KMS-11 (cell line): ENCODE data around the gene KRTAP12-4.
"Not testable (repeated sequence)": the region's sequence is repeated elsewhere in the genome, so short reads cannot be mapped to it uniquely, and the experiment has no call there.

Experiments used
- H2AFZ ChIP-seq: fragments of 200-600 bp; sonication (generic); 2 replicates; pipeline ENCODE4 v1.6.1; 2016; ENCODE audit warnings: antibody characterized with exemption, mixed run types, low read depth
- H3K27ac ChIP-seq: fragments of 200-600 bp; sonication (generic); 2 replicates; pipeline ENCODE4 v1.6.1; 2016; ENCODE audit warnings: mild to moderate bottlenecking, mixed run types
- H3K27me3 ChIP-seq: fragments of 200-600 bp; sonication (generic); 2 replicates; pipeline ENCODE4 v1.6.1; 2017; ENCODE audit warnings: mild to moderate bottlenecking, low read depth, mixed run types, moderate library complexity; ENCODE audit not compliant: insufficient read depth
- H3K36me3 ChIP-seq: fragments of 200-600 bp; sonication (generic); 2 replicates; pipeline ENCODE4 v1.6.1; 2017; ENCODE audit warnings: mild to moderate bottlenecking, mixed run types; ENCODE audit not compliant: insufficient read depth
- H3K4me1 ChIP-seq: fragments of 200-600 bp; sonication (generic); 2 replicates; pipeline ENCODE4 v1.6.1; 2016; ENCODE audit warnings: mild to moderate bottlenecking, low read depth, mixed run types; ENCODE audit not compliant: poor library complexity, severe bottlenecking
- H3K4me2 ChIP-seq: fragments of 200-600 bp; sonication (generic); 2 replicates; pipeline ENCODE4 v1.7.0; 2016; ENCODE audit warnings: mild to moderate bottlenecking, mixed run types
- H3K4me3 ChIP-seq: fragments of 200-600 bp; sonication (generic); IDR thresholded peaks from 2 replicates; pipeline ENCODE4 v1.6.1; 2017; ENCODE audit warnings: low read depth, low read length, mixed read lengths; ENCODE audit not compliant: insufficient read depth
- H3K79me2 ChIP-seq: fragments of 200-600 bp; sonication (generic); 2 replicates; pipeline ENCODE4 v1.6.1; 2016; ENCODE audit warnings: low read depth, mixed run types; ENCODE audit not compliant: insufficient read depth
- H3K9ac ChIP-seq: fragments of 200-600 bp; sonication (generic); 2 replicates; pipeline ENCODE4 v1.6.1; 2016; ENCODE audit warnings: mild to moderate bottlenecking, mixed run types
- H4K20me1 ChIP-seq: fragments of 200-600 bp; sonication (generic); 2 replicates; pipeline ENCODE4 v1.6.1; 2016; ENCODE audit warnings: mild to moderate bottlenecking, mixed run types; ENCODE audit not compliant: insufficient read depth
- CTCF ChIP-seq: fragments of 200-600 bp; sonication (generic); conservative IDR thresholded peaks from 2 replicates; pipeline ENCODE4 v1.6.1; 2017; ENCODE audit warnings: low read depth, mild to moderate bottlenecking, antibody characterized with exemption, low read length, moderate library complexity, mixed read lengths

The KRTAP12-4 gene

DNA sequence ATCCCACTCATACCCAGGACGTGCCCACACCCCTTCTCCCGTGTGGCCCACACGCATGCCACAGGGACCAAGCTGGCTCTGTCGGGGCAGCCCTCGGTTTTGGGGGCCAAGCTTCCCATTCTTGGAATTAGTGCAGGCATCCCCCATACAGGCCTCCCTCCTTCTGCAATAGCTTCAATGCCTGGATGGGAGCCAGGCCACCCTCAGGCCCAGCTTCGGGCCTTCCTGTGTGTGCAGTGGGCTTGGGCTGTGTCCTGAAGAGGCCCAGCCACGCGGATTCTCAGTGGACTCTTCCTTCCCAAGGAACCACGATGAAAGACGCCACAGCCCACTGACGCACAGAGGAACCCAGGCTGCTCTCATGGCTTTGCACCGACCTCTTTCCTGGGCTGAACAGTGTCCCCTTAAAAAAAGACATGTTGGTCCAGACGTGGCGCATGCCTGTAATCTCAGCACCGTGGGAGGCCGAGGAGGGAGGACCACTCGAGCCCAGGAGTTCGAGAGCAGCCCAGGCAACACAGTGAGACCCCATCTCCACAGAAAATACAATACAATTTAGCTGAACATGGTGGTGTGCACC is 4.8 kb downstream of the KRTAP12-4 start:
- Histone ChIP-seq H3K9ac (no peak overlapping the region), H4K20me1 (no peaks in the 10 kb centered on the region), H3K27me3 (peaks cover 80% of the 10 kb centered on the region), H2AFZ (no peak overlapping the region), H3K4me1 (no peaks in the 10 kb centered on the region), H3K36me3 (no peaks in the 10 kb centered on the region), H3K79me2 (no peaks in the 10 kb centered on the region), H3K27ac (no peak overlapping the region), H3K4me2 (no peak overlapping the region), H3K4me3 (no peak overlapping the region)
- no peak for TF ChIP-seq CTCF

DNA sequence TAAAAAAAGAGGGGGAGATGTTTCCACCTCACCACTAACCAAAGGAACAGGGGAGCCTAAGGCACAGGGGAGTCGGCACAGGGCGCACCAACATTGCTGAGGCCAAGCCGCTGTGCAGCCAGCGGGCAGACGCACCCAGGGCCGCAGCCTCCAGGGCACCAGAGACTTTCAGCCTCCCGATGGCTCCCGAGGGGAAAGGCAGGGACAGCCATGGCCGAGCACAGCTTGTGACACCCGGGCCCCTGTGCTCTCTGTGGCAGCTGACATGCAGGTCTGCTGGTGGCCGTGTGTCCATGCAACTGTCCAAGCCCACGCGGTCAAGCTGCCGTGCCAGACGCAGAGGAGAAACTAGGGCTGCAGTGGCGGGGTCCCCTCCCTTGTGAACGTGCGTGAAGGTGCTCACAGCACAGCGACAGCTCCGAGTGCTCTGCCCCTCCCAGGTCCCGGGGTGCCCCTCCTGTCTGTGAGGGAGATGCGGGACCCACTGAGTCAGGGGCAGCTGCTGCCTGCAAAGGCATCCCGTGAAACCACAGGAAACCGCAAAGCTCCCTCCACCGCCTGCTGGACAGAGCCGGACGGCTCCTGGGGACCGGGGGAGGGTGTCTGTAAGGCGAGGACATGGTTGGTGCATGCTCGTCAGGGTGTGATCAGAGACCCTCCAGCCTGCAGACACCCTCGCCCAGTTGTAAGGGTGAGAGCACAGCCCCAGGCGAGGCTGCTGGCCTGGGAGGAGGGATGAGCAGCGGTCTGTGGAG is 5.7 kb downstream of the KRTAP12-4 start:
- peaks cover 82% of the 10 kb centered on the region for H3K27me3 ChIP-seq
- no peaks in the 10 kb centered on the region for H4K20me1 ChIP-seq
- no peaks in the 10 kb centered on the region for H3K36me3 ChIP-seq
- no peak overlapping the region for H3K4me3 ChIP-seq
- no peaks in the 10 kb centered on the region for H3K4me1 ChIP-seq
- H2AFZ ChIP-seq, result no peak overlapping the region
- no peaks in the 10 kb centered on the region for H3K79me2 ChIP-seq
- TF ChIP-seq CTCF, result no peak
- no peak overlapping the region for H3K27ac ChIP-seq
- H3K4me2 ChIP-seq, result no peak overlapping the region
- no peak overlapping the region for H3K9ac ChIP-seq

GRCh38 chr21:44647222-44647552 is 7.3 kb downstream of the KRTAP12-4 start:
- no peak overlapping the region for H2AFZ ChIP-seq
- H3K27ac ChIP-seq, result no peak overlapping the region
- TF ChIP-seq CTCF, result no peak
- H3K4me3 ChIP-seq, result no peak overlapping the region
- no peak overlapping the region for H3K4me2 ChIP-seq
- H3K4me1 ChIP-seq, result no peaks in the 10 kb centered on the region
- H3K27me3 ChIP-seq, result peaks cover 82% of the 10 kb centered on the region
- H3K9ac ChIP-seq, result no peak overlapping the region
- no peaks in the 10 kb centered on the region for H3K79me2 ChIP-seq
- no peaks in the 10 kb centered on the region for H3K36me3 ChIP-seq
- H4K20me1 ChIP-seq, result no peaks in the 10 kb centered on the region

GRCh38 chr21:44646366-44647221 is 7.9 kb downstream of the KRTAP12-4 start, which contains the start of gene KRTAP10-11:
Gene KRTAP10-11, plus strand, starts transcription at chr21:44646414. Its CDS starts 45 bp downstream, at chr21:44646459.
- not testable (repeated sequence) for H2AFZ ChIP-seq, H3K4me1 ChIP-seq, H3K9ac ChIP-seq, H3K4me2 ChIP-seq, H3K79me2 ChIP-seq, H3K4me3 ChIP-seq, H4K20me1 ChIP-seq, H3K27ac ChIP-seq, H3K36me3 ChIP-seq
- H3K27me3 ChIP-seq, result peaks cover 82% of the 10 kb centered on the region
